Testis (tissue), 3 donors: Measurements from ENCODE around the gene SLC6A15. TPM values are rescaled to one million over a fixed set of nuclear protein-coding genes. Genes with fewer than 3 reads are reported as not detected.

Experiments used
- DNase-seq: peaks from one replicate; pipeline ENCODE4 v3.0.0-alpha.2; 2019
- H3K27ac ChIP-seq, 2 donors: fragments of 200-600 bp; sonication (generic); one replicate each; pipeline ENCODE4 v1.5.1; 2019
- H3K27me3 ChIP-seq: fragments of 200-600 bp; sonication (generic); one replicate; pipeline ENCODE4 v1.5.1; 2019
- H3K36me3 ChIP-seq: fragments of 200-600 bp; sonication (generic); one replicate; pipeline ENCODE4 v1.5.1; 2017; ENCODE audit warnings: low read depth; ENCODE audit errors: missing control alignments
- H3K4me1 ChIP-seq: fragments of 200-600 bp; sonication (generic); one replicate; pipeline ENCODE4 v1.5.1; 2019
- H3K4me3 ChIP-seq, 2 donors: fragments of 200-600 bp; sonication (generic); one replicate each; pipeline ENCODE4 v1.5.1; 2017 to 2019
- H3K9me3 ChIP-seq: fragments of 200-600 bp; sonication (generic); one replicate; pipeline ENCODE4 v1.5.1; 2017
- CTCF ChIP-seq, 3 experiments: fragments of 450-650 bp in 2 of 3; fragments of 200-600 bp in 1 of 3; sonication (generic) in 1 of 3; IDR thresholded peaks; one replicate each; pipeline ENCODE4 v1.5.1; 2016 to 2019; ENCODE audit warnings: antibody characterized with exemption in 3 of 3, mild to moderate bottlenecking in 2 of 3, moderate library complexity in 1 of 3
- POLR2A ChIP-seq: fragments of 450-650 bp; IDR thresholded peaks from one replicate; pipeline ENCODE4 v1.6.1; 2017; ENCODE audit warnings: antibody characterized with exemption, mild to moderate bottlenecking, moderate library complexity
- WGBS, 2 donors: methylation state at CpG; one replicate each; pipeline ENCODE4 v1.1.5; 2018; 5-methylcytosine and 5-hydroxymethylcytosine counted together
- intact Hi-C: fragments of 100-400 bp; cut with DNase I; formaldehyde crosslinking; loops from one replicate; pipeline ENCODE4 v1.15.1; 2023; ENCODE audit warnings: low total_unique reads
- polyA plus RNA-seq: library from polyadenylated mRNA; stranded (reverse); fragments of 350-450 nt; fragmentation: Illumina TruSeq; extraction: RNeasy Lipid Tissue Mini Kit (QIAGEN cat#74804); gene quantifications from one replicate; pipeline ENCODE4 v1.2.3, GENCODE V29; 2014; ENCODE audit warnings: low read depth, low replicate concordance; ENCODE audit not compliant: insufficient read depth
- total RNA-seq, 2 donors: library from RNA; depleted of rRNA; stranded (reverse); fragments of >200 nt; gene quantifications; one replicate each; pipeline ENCODE4 v1.2.3, GENCODE V29; 2016

The SLC6A15 gene
- total and polyA plus RNA-seq, 3 donors from 2014 or later, result 1.7 to 3.1 (median 2.0) TPM

- 79 to 80% methylated on average over 3 of the region's 3 CpGs for WGBS, 2 donors
- no peak for TF ChIP-seq CTCF (IDR thresholded peaks at IDR 0.05)
- TF ChIP-seq POLR2A, result no peak
- no peak overlapping the region for H3K4me3 ChIP-seq
- H3K4me1 ChIP-seq, result no peaks in the 10 kb centered on the region
- H3K36me3 ChIP-seq, result no peaks in the 10 kb centered on the region
- no peak for DNase-seq
- intact Hi-C loops, result no loop called here
- H3K27me3 ChIP-seq, result no peaks in the 10 kb centered on the region
- no peak overlapping the region for H3K27ac ChIP-seq
- H3K9me3 ChIP-seq, result no peaks in the 10 kb centered on the region
Measured at GRCh38 chr12:84862186-84862585, 50.4 kb downstream of the SLC6A15 start.

- TF ChIP-seq CTCF (IDR thresholded peaks at IDR 0.05), result no peak
- TF ChIP-seq POLR2A, result no peak
- no peak for DNase-seq
- Histone ChIP-seq H3K27ac (no peak overlapping the region), H3K36me3 (no peaks in the 10 kb centered on the region), H3K4me1 (no peaks in the 10 kb centered on the region), H3K4me3 (no peak overlapping the region), H3K9me3 (no peaks in the 10 kb centered on the region), H3K27me3 (no peaks in the 10 kb centered on the region)
- WGBS, 2 donors, result 83 to 87% methylated on average over 2 of the region's 2 CpGs
- intact Hi-C loops, result no loop called here
Measured at GRCh38 chr12:84860718-84861117, 51.9 kb downstream of the SLC6A15 start.

- Histone ChIP-seq H3K27me3 (no peaks in the 10 kb centered on the region), H3K9me3 (no peaks in the 10 kb centered on the region), H3K36me3 (no peaks in the 10 kb centered on the region), H3K27ac (no peak overlapping the region), H3K4me1 (no peaks in the 10 kb centered on the region), H3K4me3 (no peak overlapping the region)
- intact Hi-C loops, result no loop called here
- 65 to 80% methylated on average over 2 of the region's 2 CpGs for WGBS, 2 donors
- no peak for DNase-seq
- no peak for TF ChIP-seq CTCF (IDR thresholded peaks at IDR 0.05)
- no peak for TF ChIP-seq POLR2A
Measured at GRCh38 chr12:84858796-84859195, 53.8 kb downstream of the SLC6A15 start.

- TF ChIP-seq POLR2A, result no peak
- TF ChIP-seq CTCF (IDR thresholded peaks at IDR 0.05), result no peak
- H3K27me3 ChIP-seq, result no peaks in the 10 kb centered on the region
- WGBS, 2 donors, result 89 to 96% methylated on average over 2 of the region's 2 CpGs
- H3K27ac ChIP-seq, result no peak overlapping the region
- DNase-seq, result no peak
- no peaks in the 10 kb centered on the region for H3K9me3 ChIP-seq
- H3K36me3 ChIP-seq, result no peaks in the 10 kb centered on the region
- no peaks in the 10 kb centered on the region for H3K4me1 ChIP-seq
- no peak overlapping the region for H3K4me3 ChIP-seq
- intact Hi-C loops, result no loop called here
Measured at GRCh38 chr12:84857525-84858208, 54.9 kb downstream of the SLC6A15 start.
